ENCODE data around the gene SLC22A13.
A peak's percentile ranks its signal among the peaks of the same experiment; 100 is the strongest.
"Not testable (repeated sequence)": the region's sequence is repeated elsewhere in the genome, so short reads cannot be mapped to it uniquely, and the experiment has no call there.

SLC22A13 gene

GRCh38 chr3:38265604-38266307 is at the start of gene SLC22A13:
TSS of gene SLC22A13 (plus strand) at chr3:38265812. CDS start at chr3:38265861, 49 bp downstream.
- DNase-seq (ENCODE audit: low spot score) = no peak

GRCh38 chr3:38219609-38220197 is 45.9 kb upstream of the SLC22A13 start:
- no peak for DNase-seq (ENCODE audit: low spot score)

- DNase-seq (ENCODE audit: low spot score) = no peak
Observed at GRCh38 chr3:38221005-38221404, 44.6 kb upstream of the SLC22A13 start.

- DNase-seq (ENCODE audit: low spot score) = peak; percentile 39
Observed at GRCh38 chr3:38222032-38222634, 43.5 kb upstream of the SLC22A13 start.

- no peak for DNase-seq (ENCODE audit: low spot score)
Observed at GRCh38 chr3:38224357-38224756, 41.3 kb upstream of the SLC22A13 start.

GRCh38 chr3:38226273-38226672 is 39.3 kb upstream of the SLC22A13 start:
- DNase-seq (ENCODE audit: low spot score) = no peak

GRCh38 chr3:38227989-38228388 is 37.6 kb upstream of the SLC22A13 start:
- no peak for DNase-seq (ENCODE audit: low spot score)

GRCh38 chr3:38229036-38229435 is 36.6 kb upstream of the SLC22A13 start:
- no peak for DNase-seq (ENCODE audit: low spot score)

- DNase-seq (ENCODE audit: low spot score) = no peak
Observed at GRCh38 chr3:38232701-38233100, 32.9 kb upstream of the SLC22A13 start.

GRCh38 chr3:38235466-38235865 is 30.1 kb upstream of the SLC22A13 start:
- DNase-seq (ENCODE audit: low spot score) = no peak

- no peak for DNase-seq (ENCODE audit: low spot score)
Observed at GRCh38 chr3:38238416-38239008, 27.1 kb upstream of the SLC22A13 start.

GRCh38 chr3:38242812-38243211 is 22.8 kb upstream of the SLC22A13 start:
- DNase-seq (ENCODE audit: low spot score) = not testable (repeated sequence)

- DNase-seq (ENCODE audit: low spot score) = no peak
Observed at GRCh38 chr3:38245930-38246329, 19.7 kb upstream of the SLC22A13 start.

GRCh38 chr3:38247366-38248035 is 18.1 kb upstream of the SLC22A13 start:
- DNase-seq (ENCODE audit: low spot score) = no peak

GRCh38 chr3:38250198-38250597 is 15.4 kb upstream of the SLC22A13 start:
- no peak for DNase-seq (ENCODE audit: low spot score)

- DNase-seq (ENCODE audit: low spot score) = no peak
Observed at GRCh38 chr3:38251197-38251596, 14.4 kb upstream of the SLC22A13 start.

- DNase-seq (ENCODE audit: low spot score) = no peak
Observed at GRCh38 chr3:38253704-38254103, 11.9 kb upstream of the SLC22A13 start.

GRCh38 chr3:38254872-38255271 is 10.7 kb upstream of the SLC22A13 start:
- DNase-seq (ENCODE audit: low spot score) = no peak

- DNase-seq (ENCODE audit: low spot score) = no peak
Observed at GRCh38 chr3:38255627-38256026, 10.0 kb upstream of the SLC22A13 start.

GRCh38 chr3:38257583-38257982 is 8.0 kb upstream of the SLC22A13 start:
- DNase-seq (ENCODE audit: low spot score) = no peak

- DNase-seq (ENCODE audit: low spot score) = no peak
Observed at GRCh38 chr3:38260474-38260873, 5.1 kb upstream of the SLC22A13 start.

GRCh38 chr3:38264353-38264771 is 1.2 kb upstream of the SLC22A13 start:
- DNase-seq (ENCODE audit: low spot score) = no peak
